GM19324 (cell line): ENCODE data around the gene C12orf75.
"Not testable (repeated sequence)": the region's sequence is repeated elsewhere in the genome, so short reads cannot be mapped to it uniquely, and the experiment has no call there.

ENCODE experiments used
- ATAC-seq: cut with Tn5 transposase; IDR thresholded peaks from one replicate; pipeline ENCODE4 v1.9.1; 2021; ENCODE audit warnings: mild to moderate bottlenecking, moderate library complexity; ENCODE audit not compliant: unreplicated experiment, low FRiP score

Gene C12orf75

DNA sequence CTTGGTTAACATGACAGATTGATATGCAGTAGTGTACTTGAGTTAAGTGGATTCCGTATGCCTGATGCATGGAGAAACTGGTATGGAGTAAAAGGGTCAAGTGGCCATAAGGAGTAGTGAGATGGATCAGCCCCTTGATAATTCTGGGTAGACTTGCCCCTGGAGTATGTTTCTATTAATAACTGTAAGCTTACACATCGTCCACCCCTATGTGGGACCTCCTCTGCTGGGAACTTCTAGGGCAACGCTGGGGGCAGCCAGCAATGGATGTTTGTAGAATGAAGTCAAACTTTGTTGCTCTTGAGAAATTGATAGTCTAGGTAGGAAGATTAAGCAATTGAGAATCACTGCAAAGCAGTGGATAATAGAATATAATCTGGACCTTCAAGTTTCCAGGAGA is 3.5 kb downstream of the C12orf75 start:
- ATAC-seq, result no peak

DNA sequence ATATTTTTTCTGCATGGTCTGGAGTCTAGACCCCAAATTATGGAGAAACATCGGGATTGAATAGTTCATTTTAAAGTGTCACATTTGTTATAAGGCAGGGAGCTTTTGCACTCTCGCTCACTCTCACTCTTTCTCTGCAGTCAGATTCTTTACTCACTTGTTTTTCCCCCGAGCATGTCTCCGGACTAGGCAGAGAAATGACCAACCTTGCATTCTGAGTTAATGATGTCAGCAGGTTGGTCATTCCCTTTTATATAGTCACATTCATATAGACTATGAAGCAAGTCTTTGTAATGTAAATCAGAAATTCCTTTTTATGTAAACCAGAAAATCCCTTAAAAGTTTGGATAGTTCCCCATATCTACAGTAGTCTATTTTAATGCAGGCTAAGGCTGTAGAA is 4.1 kb downstream of the C12orf75 start:
- ATAC-seq, result no peak

DNA sequence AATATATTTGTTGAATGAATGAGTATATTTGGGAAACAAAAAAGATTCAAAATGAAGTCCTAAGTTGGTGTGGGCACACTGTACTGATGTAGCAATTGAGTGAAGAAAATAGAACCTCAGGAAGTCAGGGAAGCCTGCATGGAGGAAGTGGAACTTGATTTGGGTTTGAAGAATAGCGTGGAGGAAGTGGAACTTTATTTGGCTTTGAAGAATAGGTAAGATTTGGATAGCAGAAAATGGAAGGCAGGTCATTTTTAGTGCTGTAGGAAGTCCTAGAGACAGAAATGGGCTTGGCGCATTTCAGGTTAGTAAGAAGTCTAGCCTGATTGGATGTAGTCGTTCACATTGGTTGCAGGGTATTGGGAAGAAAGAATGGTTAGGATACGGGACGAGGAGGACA is 5.4 kb downstream of the C12orf75 start:
- ATAC-seq, result no peak

DNA sequence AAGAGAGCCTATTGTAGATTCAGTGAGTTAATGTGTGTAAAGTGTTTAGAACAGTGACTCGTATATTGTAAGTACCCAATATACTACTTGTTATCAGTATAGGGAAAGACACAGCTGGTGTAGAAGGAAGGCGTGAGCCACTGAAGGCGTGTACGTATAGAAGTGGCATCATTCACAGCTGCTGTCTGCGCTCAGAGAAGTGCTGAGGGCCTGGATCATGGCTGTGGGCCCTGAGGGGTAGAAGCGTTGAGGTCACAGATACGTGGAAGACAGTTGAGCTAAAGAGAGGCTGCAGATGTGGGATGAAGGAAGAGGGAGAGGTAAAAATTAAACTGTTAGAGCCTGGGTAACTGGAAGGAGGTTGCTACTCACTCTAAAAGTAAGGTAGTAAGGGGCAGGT is 5.9 kb downstream of the C12orf75 start:
- ATAC-seq, result no peak

DNA sequence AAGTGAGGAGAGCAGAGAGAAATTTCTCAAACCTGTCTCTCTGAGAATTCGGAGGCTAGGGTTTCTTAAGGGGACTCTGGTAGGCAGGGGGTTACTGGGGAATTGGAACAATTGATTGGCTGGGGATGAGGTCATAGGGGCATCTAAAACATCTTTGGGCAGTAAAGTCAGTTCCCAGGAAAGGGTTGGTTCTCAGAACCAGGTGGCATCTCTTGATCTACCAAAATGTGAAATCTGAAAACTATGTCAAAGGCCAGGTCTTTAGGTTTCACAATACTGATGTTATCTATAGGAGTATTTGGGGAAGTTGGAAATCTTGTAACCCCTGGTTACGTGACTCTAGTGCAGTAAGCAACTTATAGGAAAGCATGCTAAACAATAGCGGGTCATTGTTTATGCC is 6.9 kb downstream of the C12orf75 start:
- ATAC-seq, result no peak

DNA sequence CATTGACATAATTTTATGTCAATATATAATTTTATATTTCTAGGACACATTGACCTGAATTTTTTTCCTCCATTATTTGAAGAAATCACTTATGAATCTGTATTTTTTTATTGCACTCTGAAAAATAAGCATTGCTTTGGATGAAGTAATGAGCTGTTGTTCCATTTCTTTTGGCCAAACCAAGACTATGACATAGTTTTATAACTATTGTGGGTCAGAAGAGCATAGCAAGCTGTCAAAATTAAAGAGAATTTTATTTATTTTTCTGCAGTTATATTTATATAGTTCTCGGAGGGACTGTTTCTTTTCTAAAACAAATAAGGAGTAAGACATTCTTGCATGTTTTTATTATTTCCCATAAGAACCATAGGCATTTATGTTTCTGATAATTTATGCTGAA is 8.5 kb downstream of the C12orf75 start:
- no peak for ATAC-seq

DNA sequence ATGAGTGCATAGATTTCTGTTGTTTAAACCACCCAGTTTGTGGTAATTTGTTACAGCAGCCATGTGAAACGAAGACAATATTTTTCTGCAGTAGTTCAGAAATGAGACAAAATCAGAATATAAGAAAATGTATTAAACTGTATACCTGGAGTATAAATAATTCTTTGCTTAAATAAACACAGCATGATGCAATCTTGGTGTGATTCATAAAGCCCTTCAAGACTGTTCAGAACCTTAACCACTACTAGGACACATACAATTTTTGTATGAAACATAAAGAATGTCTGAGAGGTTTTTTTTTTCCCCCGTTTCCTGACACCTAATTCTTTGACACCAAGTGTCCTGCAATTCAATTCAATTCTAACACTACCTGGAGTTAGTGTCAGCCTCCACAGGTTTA is 10.5 kb downstream of the C12orf75 start:
- no peak for ATAC-seq

DNA sequence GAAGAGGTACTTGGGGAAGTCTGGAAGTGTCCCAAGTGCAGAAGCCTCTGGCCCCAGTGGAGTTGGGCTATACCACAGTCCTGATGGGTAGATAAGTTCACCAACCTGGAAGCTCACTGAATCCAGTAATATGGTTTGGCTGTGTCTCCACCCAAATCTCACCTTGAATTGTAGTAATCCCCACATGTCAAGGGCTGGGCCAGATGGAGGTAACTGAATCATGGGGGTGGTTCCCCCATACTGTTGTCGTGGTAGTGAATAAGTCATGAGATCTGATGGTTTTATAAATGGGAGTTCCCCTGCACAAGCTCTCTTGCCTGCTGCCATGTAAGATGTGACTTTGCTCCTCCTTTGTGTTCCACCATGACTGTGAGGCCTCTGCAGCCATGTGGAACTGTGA is 11.1 kb downstream of the C12orf75 start:
- ATAC-seq, result not testable (repeated sequence)

DNA sequence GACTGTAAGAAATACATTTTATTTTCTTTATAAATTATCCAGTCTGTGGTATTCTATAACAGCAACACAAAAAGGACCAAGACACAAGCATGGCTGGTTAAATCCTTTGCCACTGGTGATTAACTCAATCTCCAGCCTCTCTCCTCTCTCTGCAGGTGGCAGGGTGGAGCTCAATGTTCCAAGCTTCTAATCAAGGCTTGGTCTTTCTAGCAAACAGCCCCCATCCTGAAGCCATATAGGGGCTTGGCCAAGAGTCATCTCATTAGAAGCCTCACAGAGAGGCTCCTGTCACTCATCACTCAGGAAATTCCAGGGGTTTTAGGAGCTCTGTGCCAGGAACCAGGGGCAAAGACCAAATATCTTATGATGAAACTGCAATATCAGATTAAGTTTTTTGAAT is 12.0 kb downstream of the C12orf75 start:
- no peak for ATAC-seq

DNA sequence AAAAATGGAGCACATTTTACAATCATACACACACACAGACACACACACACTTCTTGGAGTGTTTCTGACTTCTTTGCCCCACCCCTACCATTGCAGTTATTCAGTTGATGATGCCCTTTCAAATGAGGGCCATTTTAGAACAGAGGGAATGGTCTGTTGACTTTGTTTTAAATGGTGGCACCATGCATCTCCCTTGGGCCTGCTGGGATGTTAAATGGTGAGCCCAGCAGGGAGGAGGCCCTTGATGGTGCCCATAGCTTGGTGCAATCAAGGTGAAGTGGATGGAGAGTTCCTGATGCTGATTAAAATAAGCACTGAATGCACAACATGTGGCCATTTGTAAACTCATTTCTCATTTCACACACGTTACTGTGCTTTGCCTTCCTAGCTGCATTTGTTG is 13.3 kb downstream of the C12orf75 start:
- no peak for ATAC-seq

DNA sequence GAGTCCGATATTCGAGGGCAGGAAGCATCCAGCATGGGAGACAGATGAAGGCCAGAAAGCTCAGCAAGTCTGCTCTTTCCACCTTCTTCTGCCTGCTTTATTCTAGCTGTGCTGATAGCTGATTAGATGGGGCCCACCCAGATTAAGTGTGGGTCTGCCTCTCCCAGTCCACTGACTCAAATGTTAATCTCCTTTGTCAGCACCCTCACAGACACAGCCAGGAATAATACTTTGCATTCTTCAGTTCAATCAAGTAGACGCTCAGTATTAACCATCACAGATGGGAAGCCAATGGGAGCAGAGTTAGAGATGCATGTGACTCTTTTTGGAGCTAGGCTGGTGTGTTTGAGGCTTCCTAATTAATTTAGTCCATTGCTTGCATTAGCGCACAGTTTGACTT is 17.0 kb downstream of the C12orf75 start:
- no peak for ATAC-seq

DNA sequence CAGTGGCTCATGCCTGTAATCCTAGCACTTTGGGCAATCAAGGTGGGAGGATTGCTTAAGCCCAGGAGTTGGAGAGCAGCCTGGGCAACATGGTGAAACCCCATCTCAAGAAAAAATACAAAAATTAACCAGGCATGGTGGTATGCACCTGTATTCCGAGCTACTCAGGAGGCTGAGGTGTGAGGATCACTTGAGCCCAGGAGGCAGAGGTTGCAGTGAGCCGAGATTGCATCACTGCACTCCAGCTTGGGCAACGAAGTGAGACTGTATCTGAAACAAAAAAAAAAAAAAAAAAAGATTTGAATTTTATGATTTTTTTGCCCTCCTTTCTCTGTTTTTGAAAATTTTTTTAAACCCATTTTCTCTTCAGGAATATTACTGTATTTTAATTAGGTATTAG is 17.7 kb downstream of the C12orf75 start:
- no peak for ATAC-seq

DNA sequence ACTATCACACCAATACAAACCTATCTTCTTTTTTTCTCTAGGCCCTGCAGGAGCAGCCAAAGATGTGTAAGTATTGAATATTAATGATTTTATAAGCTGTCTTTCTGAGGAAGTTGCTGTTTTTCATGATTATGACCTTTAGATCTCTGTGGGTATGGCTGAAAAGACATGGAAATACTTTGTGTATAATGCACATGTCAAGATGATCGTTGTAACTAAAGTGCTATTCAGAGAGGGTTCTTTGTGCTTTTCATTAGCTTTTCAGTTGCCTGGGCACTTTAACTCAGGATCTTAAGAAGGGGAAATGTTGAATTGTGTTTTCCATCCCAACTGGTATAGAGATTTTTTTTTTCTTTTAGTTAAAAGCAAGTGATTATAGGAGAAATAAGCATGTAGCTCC is 18.1 kb downstream of the C12orf75 start:
- no peak for ATAC-seq

DNA sequence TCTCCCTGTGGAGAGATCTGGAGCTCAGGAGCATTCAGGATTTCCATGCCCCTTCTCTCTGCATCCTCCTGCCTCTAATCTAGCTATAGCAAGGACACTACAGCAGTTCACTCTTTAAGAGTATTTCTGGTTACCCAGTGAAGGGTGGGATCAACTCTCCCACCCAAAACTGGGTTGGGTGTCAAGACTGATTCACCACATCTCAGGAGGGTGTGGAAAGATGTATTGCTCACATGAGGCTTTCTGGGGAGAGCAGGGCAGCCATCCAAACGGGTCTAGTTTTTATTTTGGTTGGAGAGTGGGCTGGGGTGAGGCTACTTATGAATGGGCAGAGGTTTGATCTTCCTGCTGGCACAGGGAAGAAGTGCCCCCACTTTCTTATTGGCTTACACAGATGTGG is 18.6 kb downstream of the C12orf75 start:
- ATAC-seq, result no peak

DNA sequence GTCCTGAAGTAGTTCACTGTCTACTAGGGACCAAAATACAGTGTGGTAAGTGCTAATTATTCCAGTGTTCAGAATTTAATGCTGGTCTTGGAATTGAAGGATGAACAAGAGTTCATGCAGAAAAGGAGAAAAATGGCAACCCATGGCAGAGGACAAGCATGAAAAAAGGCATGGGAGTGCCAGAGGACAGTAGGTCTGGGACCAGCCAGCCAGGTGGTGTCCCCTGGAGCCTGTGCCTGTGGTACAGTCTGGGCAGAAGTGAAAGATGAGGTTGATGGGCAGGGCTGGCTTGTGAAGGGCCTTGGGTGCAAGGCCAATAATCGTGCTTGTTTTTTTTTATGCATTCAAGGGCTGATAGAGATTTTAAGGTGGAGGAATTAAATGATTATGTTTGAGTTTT is 21.0 kb downstream of the C12orf75 start:
- peak; percentile 48 for ATAC-seq

DNA sequence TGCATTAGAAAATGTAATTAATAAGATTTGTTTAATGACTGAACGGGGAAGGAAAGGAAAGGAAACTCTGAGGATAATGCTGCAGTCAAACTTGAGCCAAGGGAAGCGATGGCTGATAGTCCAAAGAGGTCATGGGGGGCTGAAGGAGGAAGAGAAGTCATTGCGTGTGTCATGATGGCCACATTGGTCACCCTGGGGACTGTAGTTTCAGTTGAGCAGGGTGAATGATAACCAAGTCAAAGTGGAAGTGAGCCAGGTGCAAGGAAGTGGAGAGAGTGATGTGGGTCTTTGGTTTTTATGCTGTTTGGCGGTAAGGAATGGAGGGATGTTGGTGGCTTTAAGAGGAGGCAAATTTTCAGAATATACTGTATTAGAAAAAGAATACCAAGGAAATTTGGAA is 21.6 kb downstream of the C12orf75 start:
- ATAC-seq, result peak; percentile 70

DNA sequence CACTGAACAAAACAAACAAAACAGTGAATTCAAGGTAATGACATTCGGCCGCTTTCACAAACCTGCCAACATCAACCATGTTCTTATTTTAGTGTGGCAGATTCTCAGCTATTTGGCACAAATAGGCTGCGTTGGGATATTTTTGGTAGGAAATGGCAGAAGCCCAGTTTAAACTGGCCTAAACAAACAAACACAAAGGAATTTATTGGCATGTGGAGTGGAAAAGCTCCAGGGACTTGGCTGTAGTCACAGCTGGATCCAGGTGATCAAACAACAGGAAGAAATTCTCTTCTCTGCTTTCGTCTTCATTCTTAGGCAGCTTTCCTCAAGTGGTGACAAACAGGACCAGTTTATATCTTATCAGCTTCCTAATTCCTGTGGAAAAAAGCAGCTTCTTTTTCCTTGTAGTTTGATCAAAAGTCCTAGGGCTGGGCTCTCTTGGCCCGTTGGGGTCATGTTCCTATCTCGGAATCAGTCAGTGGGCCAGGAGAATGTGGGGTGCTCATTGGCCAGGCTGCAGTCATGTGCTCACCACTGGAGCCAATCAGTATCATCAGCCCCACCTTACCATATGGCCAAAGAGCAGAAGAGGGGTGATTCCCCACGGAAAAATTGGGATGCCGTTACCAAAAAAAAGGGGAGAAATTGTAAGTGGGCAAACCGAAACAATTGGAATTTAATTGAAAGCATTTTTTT is 22.6 kb downstream of the C12orf75 start:
- no peak for ATAC-seq

DNA sequence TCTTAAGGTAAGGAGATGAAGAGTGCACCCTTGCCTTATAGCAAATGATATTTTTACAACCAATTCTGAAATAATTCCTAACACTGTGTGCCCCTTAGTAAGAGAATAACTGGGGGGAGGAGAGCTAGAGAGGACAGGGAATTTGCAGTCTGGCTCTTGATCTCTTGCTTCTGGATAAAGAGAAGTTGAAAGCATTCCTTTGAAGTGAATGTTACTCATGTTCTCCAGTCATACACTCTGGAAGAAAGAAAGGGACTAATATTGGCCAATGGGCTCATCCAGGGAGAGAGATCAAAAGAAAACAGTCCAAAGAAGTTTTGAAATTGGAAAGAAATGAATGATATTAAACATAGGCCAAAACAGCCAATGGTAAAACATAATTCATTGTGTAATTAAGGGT is 25.3 kb downstream of the C12orf75 start:
- no peak for ATAC-seq

DNA sequence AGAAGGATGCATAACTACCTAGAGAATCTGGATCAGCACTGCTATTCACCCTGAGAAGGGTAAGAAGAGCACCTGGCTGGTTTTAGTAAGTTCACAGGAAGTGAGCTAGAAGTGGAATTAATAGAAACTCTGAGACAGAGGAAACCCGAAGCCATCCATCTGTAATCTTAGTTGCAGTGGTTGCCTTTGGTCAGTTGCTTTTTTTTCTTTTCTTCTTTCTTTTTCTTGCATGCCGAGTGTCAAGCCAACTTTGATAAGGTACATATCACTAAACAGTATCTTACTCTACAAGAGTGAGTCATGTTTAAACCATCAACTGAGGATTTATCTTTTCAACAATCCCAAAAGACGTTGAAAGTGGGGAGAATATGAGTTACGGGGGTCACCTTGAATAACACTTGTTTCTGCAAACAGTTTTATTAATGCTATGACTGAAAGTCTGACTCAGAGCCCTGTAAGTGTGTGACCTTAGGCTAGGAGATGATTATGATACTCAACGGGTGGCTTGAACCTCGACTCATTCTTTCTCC is 26.7 kb downstream of the C12orf75 start:
- peak; percentile 73 for ATAC-seq

DNA sequence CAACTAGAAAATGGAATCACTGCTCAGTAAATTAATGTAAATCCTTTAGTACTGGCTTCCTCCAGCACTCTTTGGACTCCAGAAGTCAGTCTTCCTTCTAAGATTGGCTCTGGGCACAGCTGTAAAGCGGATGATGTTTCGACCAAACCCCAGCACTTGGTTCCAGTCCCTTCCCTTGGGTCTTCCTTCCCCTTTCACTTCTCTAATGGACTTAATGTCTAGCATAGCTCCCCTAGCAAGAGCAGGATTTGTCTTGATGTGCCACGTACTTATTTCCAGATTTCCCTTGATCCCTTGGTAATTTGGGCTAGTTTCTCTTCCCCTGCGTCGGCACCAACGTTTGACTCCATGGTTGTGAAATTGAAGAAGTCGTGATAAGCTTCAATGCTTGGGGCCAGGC is 28.3 kb downstream of the C12orf75 start:
- ATAC-seq, result no peak

DNA sequence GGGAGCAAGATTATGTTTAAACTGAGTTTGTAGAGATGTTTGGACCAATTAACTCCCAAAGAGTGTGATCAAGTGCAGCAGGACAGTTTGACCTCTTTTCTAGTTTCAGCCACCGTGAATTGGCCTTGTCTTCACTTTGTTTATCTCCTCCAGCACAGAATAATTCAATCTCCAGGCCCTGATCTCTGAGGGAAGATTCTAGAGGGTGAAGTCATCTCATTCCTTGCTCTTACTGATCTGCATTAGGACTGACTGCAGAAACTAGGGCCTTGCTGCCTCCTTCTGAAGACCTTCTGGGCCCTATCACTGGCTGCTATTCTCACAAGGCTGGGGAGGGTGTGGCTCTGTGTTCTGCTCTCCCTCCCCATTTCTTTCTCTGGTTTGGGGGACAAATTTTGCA is 29.4 kb downstream of the C12orf75 start:
- ATAC-seq, result no peak

DNA sequence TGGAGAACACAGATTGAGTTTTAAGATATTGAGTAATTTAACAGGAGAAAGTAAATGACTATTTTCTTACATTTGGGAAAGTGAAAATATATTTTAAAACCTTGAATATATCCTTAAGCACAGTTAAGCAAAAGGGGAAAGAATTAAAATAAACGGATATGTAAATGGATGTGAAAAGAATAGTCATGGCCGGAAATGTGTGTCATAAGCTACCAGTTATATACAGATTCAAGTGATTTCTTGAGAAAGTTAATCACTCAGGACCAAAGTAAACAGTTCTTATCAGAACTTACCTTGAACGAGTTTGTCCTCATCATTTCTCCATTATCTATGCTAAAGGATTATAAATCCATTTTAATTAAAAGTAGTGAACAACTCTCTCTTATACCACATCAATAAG is 33.4 kb downstream of the C12orf75 start:
- no peak for ATAC-seq

DNA sequence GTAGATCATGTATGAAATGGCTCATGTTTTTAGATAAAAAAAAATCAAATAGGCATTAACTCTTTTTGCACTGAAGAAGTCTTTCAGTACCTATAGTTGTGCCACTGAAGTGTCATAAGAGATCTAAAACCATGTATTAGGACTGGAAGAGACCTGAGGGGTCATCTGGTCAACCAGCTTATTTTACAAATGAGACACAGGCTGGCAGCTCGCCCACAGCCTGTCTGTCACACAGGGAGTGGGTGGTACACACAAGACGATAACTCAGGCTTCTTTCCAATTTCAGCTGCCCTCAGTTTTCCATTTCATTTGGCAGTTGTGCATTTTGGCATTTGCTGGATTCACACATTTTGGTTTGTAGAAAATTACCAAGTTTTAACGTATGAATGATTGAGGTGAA is 34.7 kb downstream of the C12orf75 start:
- ATAC-seq, result no peak
